Stimulated activated CD8-positive, alpha-beta memory T cell treated with anti-CD3 and anti-CD28 coated beads, Interleukin-12 subunit alpha, Interleukin-12 subunit beta, amount 100 ng/mL, for 4 hours (primary cell): ENCODE data around the gene MAP2K1.
"Not testable (repeated sequence)": the region's sequence is repeated elsewhere in the genome, so short reads cannot be mapped to it uniquely, and the experiment has no call there.

Source experiments
- DNase-seq: peaks from one replicate; pipeline ENCODE4 v3.0.0-alpha.2; 2020; ENCODE audit warnings: low read depth

The MAP2K1 gene

DNA sequence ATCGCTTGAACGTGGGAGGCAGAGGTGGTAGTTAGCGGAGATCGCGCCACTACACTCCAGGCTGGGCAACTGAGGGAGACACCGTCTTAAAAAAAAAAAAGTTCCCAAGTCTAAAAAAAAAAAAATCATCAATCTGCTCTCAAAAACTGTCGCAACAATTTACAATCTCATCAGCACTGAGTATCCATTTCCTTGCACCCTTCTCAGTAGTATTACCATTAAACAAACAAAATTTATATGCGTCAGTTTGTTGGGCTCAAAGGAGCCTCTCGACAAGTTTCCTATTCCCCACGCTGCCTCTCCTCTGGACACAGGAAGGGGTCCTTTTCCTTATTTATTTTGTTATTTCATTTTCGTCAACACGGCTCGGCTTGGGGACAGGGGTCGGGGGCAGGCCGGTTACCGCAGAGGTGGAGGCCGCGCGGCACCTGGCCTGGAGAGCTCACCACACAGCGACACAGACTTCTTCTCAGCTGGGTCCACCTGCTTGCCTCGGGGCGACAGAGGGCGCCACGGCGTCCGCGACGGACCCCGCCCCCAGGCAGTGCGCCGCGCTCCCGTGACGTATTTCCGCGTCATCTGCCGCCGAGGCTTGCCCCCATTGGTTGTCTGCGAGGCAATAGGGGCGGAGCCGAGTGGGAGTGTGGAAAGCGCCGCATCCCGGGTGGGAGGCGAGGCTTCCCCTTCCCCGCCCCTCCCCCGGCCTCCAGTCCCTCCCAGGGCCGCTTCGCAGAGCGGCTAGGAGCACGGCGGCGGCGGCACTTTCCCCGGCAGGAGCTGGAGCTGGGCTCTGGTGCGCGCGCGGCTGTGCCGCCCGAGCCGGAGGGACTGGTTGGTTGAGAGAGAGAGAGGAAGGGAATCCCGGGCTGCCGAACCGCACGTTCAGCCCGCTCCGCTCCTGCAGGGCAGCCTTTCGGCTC, at the start of gene MAP2K1:
Gene MAP2K1 (plus strand): TSS at position 709 of the 920 bp plus-strand sequence. CDS start 436 bp downstream, outside the sequence.
- DNase-seq, result peak; percentile 98

- not testable (repeated sequence) for DNase-seq
Measured at GRCh38 chr15:66348530-66348929, 38.2 kb upstream of the MAP2K1 start.

DNA sequence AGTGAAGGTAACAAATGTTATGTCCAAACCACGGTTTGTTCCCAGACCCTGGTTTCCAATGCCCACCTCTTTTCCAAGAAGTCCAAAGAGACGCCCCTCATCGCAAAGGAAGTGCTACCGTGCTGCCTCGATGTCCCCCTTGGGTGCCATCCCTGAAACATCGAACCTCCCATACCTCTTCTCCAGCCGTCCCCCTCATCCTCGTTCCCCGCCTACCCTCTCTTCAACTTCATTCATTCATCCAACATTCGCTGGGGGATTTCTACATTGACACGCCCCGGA, 30.7 kb upstream of the MAP2K1 start:
- DNase-seq, result no peak

- DNase-seq, result peak; percentile 92
Measured at GRCh38 chr15:66356359-66357236, 30.1 kb upstream of the MAP2K1 start, which contains the start of gene TIPIN. Gene TIPIN (minus strand): TSS chr15:66356685. CDS start chr15:66352947, 3,738 bp downstream.

- no peak for DNase-seq
Measured at GRCh38 chr15:66359740-66360139, 27.0 kb upstream of the MAP2K1 start.

- not testable (repeated sequence) for DNase-seq
Measured at GRCh38 chr15:66361745-66362460, 24.8 kb upstream of the MAP2K1 start.

DNA sequence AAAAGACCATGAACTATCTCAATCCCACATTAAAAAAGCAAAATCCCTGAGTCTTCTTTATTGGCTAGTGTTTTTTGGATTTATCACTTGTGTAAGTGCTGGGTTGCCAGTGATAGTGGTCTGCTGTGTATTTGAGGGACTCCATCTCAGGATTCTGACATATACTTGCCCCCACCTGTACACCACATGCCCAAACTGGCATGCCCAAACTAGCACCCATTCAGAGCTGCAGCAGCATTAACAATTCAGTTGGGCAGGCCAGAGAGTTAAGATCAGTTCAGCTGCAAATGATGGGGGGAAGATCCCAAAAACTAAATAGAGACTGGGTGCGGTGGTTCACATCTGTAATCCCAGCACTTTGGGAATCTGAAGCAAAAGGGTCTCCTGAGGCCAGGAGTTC, 23.9 kb upstream of the MAP2K1 start:
- DNase-seq, result no peak

DNA sequence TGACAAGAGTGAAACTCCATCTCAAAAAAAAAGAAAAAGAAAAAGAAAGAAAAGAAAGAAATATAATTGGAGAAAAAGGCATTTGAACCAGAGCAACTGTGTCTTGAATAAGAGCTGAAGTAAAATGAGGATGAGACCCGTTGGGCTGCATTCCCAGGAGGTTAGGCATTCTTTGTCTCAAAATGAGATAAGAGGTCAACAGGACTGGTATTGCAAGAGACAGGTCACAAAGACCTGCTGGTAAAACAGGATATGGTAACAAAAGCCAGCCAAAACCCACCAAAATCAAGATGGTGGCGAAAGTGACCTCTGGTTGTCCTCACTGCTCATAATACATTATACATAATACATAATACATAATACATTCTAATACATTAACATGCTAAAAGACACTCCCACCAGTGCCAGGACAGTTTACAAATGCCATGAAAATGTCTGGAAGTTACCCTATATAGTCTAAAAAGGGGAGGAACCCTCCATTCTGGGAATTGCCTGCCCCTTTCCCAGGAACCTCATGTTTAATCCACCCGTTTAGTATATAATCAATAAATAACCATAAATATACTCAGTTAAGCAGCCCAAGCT, 21.7 kb upstream of the MAP2K1 start:
- DNase-seq, result no peak

DNA sequence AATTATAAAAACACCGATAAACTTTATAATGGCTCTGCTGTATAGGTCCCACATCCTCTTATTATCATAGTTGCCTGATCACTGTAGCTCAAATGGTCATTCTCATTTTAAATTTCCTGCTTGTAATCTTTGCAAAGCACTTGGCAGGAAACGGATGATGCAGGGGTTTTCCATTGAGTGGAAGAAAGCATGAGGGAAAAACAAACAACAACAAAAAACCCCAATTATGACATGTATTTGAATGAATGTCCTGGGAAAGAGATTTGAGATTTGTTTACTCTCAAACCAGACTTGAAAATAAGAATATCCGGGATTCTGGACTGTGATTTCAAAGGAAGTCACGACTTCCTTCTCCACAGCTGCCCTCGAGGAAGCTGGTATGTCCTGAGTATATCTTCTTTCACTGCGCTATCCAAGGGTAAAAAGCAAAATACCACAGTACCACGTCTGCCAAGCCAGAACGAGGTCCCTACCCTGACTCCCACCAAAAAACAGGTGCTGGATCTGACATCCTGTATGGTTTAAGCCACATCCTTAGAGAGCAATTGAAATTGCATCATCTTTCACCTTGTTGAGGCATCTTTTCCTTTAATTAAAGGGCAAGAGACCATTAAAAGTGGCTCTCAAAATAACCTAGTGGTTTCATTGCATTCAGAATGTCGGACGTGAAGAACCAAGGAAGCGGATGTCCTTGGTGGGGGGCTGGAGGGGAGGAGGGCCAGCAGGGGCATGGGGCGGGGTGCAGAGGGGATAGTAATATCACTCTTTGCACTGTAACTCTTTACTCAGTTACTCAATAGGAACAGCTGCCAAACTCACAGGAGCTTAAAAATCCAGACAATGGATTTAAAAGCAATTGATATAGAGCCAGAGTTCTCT, 16.7 kb upstream of the MAP2K1 start:
- DNase-seq, result no peak

DNA sequence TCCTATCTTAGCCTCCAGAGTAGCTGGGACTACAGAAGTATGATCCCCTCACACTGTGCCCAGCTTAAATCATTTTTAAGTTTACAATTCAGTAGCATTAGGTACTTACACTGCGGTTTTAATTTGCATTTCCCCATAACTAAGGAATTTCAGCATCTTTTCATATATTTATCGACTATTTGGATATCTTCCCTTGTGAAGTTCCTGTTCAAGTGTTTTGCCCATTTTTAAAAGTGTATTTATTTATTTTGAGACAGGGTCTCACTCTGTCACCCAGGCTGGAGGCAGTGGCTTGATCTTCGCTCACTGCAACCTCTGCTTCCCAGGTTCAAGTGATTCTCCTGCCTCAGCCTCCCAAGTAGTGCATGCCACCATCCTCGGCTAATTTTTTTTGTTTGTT, 12.5 kb upstream of the MAP2K1 start:
- no peak for DNase-seq

- no peak for DNase-seq
Measured at GRCh38 chr15:66378814-66379430, 7.8 kb upstream of the MAP2K1 start.

DNA sequence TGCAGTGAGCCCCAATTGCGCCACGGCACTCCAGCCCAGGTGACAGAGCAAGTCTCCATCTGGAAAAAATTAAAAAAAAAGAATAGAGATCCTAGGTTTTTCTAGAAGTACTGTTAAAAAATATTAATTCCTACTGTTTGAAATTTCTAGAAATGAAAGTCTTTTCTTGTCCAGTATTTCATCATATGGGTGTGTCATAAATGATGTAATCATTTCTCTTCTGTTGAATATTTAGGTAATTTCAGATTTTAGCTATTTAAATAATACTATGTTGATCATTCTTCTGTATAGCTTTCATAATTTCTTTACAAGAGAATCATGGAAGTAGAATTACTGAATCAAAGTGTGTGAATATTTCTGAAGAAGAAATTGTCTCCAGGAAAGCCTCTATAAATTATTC, 5.3 kb upstream of the MAP2K1 start:
- not testable (repeated sequence) for DNase-seq

DNA sequence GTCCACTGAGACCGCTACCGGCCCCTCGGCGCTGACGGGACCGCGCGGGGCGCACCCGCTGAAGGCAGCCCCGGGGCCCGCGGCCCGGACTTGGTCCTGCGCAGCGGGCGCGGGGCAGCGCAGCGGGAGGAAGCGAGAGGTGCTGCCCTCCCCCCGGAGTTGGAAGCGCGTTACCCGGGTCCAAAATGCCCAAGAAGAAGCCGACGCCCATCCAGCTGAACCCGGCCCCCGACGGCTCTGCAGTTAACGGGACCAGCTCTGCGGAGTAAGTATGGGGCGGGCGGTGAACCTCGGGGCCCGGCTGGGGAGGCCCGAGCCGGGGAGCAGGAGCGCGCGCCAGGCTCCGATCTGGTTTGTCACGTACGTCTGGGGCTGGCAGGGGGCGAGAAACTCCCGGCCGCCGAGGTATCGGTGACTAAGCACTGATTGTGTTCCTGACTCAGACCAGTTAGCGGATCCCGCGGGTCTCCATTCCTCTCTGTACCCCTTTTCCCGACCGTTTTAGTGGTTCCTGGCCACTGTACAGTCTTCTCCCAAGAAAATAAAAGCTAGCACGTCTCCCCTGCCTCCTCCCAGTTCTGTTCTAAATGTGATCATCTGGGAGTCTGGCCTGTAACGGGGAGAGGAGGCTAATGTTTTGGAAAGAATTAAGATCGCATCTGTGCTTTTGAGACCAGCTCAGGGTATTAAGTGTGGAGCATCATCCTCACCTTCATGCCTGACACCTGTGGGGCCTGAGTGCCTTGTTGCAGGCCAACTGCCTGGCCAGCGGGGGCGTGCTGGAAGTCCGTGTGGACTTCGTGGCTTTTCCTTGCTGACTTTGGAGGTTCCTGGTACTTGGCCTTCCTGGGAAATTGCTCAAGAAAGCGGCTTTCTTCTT, 691 bp downstream of the MAP2K1 start:
- peak; percentile 65 for DNase-seq

- no peak for DNase-seq
Measured at GRCh38 chr15:66388043-66388363, 1.3 kb downstream of the MAP2K1 start.

- no peak for DNase-seq
Measured at GRCh38 chr15:66388576-66388975, 1.9 kb downstream of the MAP2K1 start.

DNA sequence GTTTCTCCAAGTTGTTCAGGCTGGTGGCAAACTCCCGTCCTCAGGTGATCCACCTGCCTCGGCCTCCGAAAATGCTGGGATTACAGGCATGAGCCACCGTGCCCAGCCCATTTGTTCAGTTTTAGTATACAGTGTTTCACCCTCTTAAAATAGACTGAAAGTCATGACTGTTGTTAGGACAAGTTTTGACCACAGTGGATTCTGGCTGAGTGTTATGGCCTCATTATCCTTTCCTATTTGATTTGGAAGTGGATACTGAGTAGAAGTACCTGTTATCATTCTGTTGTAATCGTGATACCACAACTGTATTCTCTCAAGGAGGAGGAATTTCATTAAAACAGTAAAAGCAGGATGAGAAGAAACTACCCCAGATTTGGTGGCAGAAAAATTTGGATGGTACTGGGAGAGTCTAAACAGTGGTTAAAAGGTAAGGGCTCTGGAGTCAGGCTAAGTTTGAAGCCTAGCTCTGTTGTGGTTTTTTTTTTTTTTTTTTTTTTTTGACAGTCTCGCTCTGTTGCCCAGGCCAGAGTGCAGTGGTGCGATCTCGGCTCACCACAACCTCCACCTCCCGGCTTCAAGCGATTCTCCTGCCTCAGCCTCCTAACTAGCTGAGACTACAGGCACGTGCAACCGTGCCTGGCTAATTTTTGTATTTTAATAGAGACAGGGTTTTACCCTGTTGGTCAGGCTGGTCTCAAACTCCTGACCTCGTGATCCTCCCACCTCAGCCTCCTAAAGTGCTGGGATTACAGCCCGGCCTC, 2.6 kb downstream of the MAP2K1 start:
- no peak for DNase-seq

- DNase-seq, result no peak
Measured at GRCh38 chr15:66389859-66390381, 3.2 kb downstream of the MAP2K1 start.

DNA sequence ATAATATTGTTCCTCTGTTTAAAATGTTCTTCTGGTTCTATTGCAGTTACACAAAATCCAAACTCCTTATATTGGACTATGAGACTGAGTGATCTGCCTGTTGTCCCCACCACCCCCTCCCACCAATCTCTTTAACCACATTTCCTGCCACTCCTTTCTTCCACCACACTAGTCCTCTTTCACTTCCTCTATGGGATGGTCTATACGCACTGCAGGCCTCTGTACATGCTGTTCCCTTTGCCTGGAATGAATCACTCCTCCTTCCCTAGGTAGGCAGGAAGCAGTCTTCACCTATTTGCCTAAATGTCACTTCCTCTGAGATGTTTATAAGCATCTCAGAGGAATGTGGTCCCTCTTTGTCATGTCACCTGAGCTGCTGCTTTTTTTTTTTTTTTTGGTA, 4.0 kb downstream of the MAP2K1 start:
- no peak for DNase-seq

GRCh38 chr15:66393037-66393436, 6.3 kb downstream of the MAP2K1 start:
- DNase-seq, result not testable (repeated sequence)
